H1 (cell line): ENCODE measurements around the gene PGP. TPM values are rescaled to one million over a fixed set of nuclear protein-coding genes. Genes with fewer than 3 reads are reported as not detected.

Source experiments
- CTCF ChIA-PET: fragments of 300-600 bp; sonication (Branson Sonifier 250); formaldehyde crosslinking; loops from one replicate; lab custom pipeline; 2021; ENCODE audit not compliant: partially characterized antibody; lab: Charles Lee
- POLR2A ChIA-PET: fragments of 300-600 bp; sonication (Branson Sonifier 250); formaldehyde crosslinking; loops from one replicate; lab custom pipeline; 2021; ENCODE audit warnings: inconsistent platforms; ENCODE audit not compliant: partially characterized antibody; lab: Charles Lee
- DNase-seq, 2 experiments: peaks; one replicate each; pipeline versions ENCODE4 v3.0.0 to v3.0.0-alpha.2; 2010 to 2022; ENCODE audit warnings: low spot score in 2 of 2, low read depth in 1 of 2, mixed read lengths in 1 of 2
- FAIRE-seq: peaks from 2 replicates; lab custom pipeline; 2011; peaks lifted over from hg19 to GRCh38; lab: Jason Lieb, UNC
- H2AFZ ChIP-seq: 2 replicates; pipeline ENCODE4 v1.8.1; 2012; ENCODE audit warnings: low read length, inconsistent platforms
- H2AK5ac ChIP-seq: 2 replicates; pipeline ENCODE4 v1.6.1; 2013; ENCODE audit warnings: low read depth, low read length
- H2BK120ac ChIP-seq: replicated peaks from 2 replicates; pipeline ENCODE3; 2013; ENCODE audit warnings: low read depth, low read length, inconsistent platforms
- H2BK12ac ChIP-seq: 2 replicates; pipeline ENCODE4 v1.6.1; 2013; ENCODE audit warnings: low read depth, low read length
- H2BK15ac ChIP-seq: 2 replicates; pipeline ENCODE4 v1.6.1; 2013; ENCODE audit warnings: low read length
- H2BK20ac ChIP-seq: 2 replicates; pipeline ENCODE4 v1.6.1; 2013; ENCODE audit warnings: low read length
- H2BK5ac ChIP-seq: 2 replicates; pipeline ENCODE4 v1.6.1; 2013; ENCODE audit warnings: low read depth, low read length
- H3K14ac ChIP-seq: 2 replicates; pipeline ENCODE4 v1.6.1; 2013; ENCODE audit warnings: inconsistent platforms; ENCODE audit not compliant: insufficient read length
- H3K18ac ChIP-seq: 2 replicates; pipeline ENCODE4 v1.6.1; 2013; ENCODE audit warnings: low read length; ENCODE audit errors: extremely low read depth
- H3K23ac ChIP-seq: 2 replicates; pipeline ENCODE4 v1.6.1; 2013; ENCODE audit warnings: inconsistent platforms; ENCODE audit not compliant: insufficient read length
- H3K23me2 ChIP-seq: 2 replicates; pipeline ENCODE4 v1.6.1; 2013; ENCODE audit warnings: low read depth, low read length
- H3K27ac ChIP-seq: 2 replicates; pipeline ENCODE4 v1.6.1; 2011; ENCODE audit warnings: low read depth, low read length, inconsistent platforms
- H3K27me3 ChIP-seq, 4 experiments: replicated peaks in 1 of 4; 1 replicate in 1 of 4; 2 replicates in 3 of 4; pipeline versions ENCODE4 v1.6.1 to v1.8.1; 2011 to 2013; ENCODE audit warnings: low read length in 3 of 4, mild to moderate bottlenecking in 3 of 4, inconsistent platforms in 2 of 4, mixed read lengths in 2 of 4, moderate library complexity in 1 of 4; ENCODE audit not compliant: control insufficient read depth in 3 of 4, insufficient read depth in 3 of 4; ENCODE audit errors: extremely low read depth in 1 of 4
- H3K36me3 ChIP-seq, 4 experiments: 2 replicates each; pipeline versions ENCODE4 v1.6.1 to v1.8.1; 2011 to 2013; ENCODE audit warnings: mild to moderate bottlenecking in 4 of 4, low read length in 3 of 4, moderate library complexity in 2 of 4, control low read depth in 1 of 4, inconsistent platforms in 1 of 4; ENCODE audit not compliant: insufficient read depth in 4 of 4, control insufficient read depth in 2 of 4
- H3K4ac ChIP-seq: replicated peaks from 2 replicates; pipeline ENCODE3; 2013; ENCODE audit warnings: low read length, low read depth, mixed read lengths, inconsistent platforms; ENCODE audit not compliant: insufficient read length
- H3K4me1 ChIP-seq, 4 experiments: replicated peaks in 1 of 4; 1 replicate in 1 of 4; 2 replicates in 3 of 4; pipeline versions ENCODE4 v1.6.1 to v1.8.1; 2011 to 2013; ENCODE audit warnings: low read length in 3 of 4, inconsistent platforms in 2 of 4, mixed read lengths in 1 of 4; ENCODE audit not compliant: insufficient read depth in 4 of 4, control insufficient read depth in 3 of 4
- H3K4me2 ChIP-seq, 2 experiments: 2 replicates each; pipeline versions ENCODE4 v1.6.1 to v1.8.1; 2011 to 2013; ENCODE audit warnings: low read depth in 2 of 2, low read length in 2 of 2, control low read depth in 1 of 2, inconsistent platforms in 1 of 2, mild to moderate bottlenecking in 1 of 2; ENCODE audit not compliant: insufficient read depth in 1 of 2
- H3K4me3 ChIP-seq, 4 experiments: fragments of 200-600, 300-600 bp in 1 of 4; sonication (generic), shearing (Covaris generic), sonication (Bioruptor Twin) in 1 of 4; 2 replicates each; pipeline versions ENCODE4 v1.5.1 to v1.8.1; 2011 to 2016; ENCODE audit warnings: low read length in 4 of 4, low read depth in 3 of 4, control low read depth in 2 of 4, inconsistent platforms in 2 of 4, mild to moderate bottlenecking in 2 of 4, mixed read lengths in 1 of 4, moderate library complexity in 1 of 4; ENCODE audit not compliant: insufficient read depth in 2 of 4; ENCODE audit errors: extremely low read depth in 1 of 4
- H3K56ac ChIP-seq: replicated peaks from 2 replicates; pipeline ENCODE3; 2013; ENCODE audit warnings: low read depth, mild to moderate bottlenecking, mixed read lengths, low read length, inconsistent platforms; ENCODE audit not compliant: insufficient read length
- H3K79me1 ChIP-seq: 2 replicates; pipeline ENCODE4 v1.6.1; 2013; ENCODE audit warnings: low read depth, low read length, control low read depth
- H3K79me2 ChIP-seq, 2 experiments: 2 replicates each; pipeline versions ENCODE4 v1.6.1 to v1.8.1; 2012 to 2013; ENCODE audit warnings: low read length in 2 of 2, mild to moderate bottlenecking in 2 of 2, inconsistent platforms in 1 of 2; ENCODE audit not compliant: insufficient read depth in 2 of 2, control insufficient read depth in 1 of 2
- H3K9ac ChIP-seq, 4 experiments: replicated peaks in 1 of 4; 1 replicate in 1 of 4; 2 replicates in 3 of 4; pipeline versions ENCODE4 v1.6.1 to v1.8.1; 2011 to 2013; ENCODE audit warnings: low read depth in 3 of 4, low read length in 3 of 4, control low read depth in 2 of 4, mild to moderate bottlenecking in 2 of 4, moderate library complexity in 2 of 4, inconsistent platforms in 1 of 4; ENCODE audit errors: extremely low read depth in 1 of 4
- H3K9me3 ChIP-seq, 2 experiments: 2 replicates each; pipeline versions ENCODE4 v1.6.1 to v1.8.1; 2012 to 2013; ENCODE audit warnings: mild to moderate bottlenecking in 2 of 2, moderate library complexity in 2 of 2, control low read depth in 1 of 2, inconsistent platforms in 1 of 2, low read depth in 1 of 2, low read length in 1 of 2, mixed read lengths in 1 of 2; ENCODE audit not compliant: insufficient read depth in 2 of 2
- H4K20me1 ChIP-seq, 2 experiments: replicated peaks in 1 of 2; 2 replicates each; pipeline versions ENCODE3 to v1.8.1; 2011 to 2013; ENCODE audit warnings: inconsistent platforms in 2 of 2, low read length in 2 of 2, mild to moderate bottlenecking in 1 of 2; ENCODE audit not compliant: insufficient read depth in 2 of 2, control insufficient read depth in 1 of 2
- H4K5ac ChIP-seq: 2 replicates; pipeline ENCODE4 v1.6.1; 2013; ENCODE audit warnings: low read length, low read depth, mixed read lengths, inconsistent platforms; ENCODE audit not compliant: insufficient read length
- H4K8ac ChIP-seq: 2 replicates; pipeline ENCODE4 v1.8.0; 2013; ENCODE audit warnings: mild to moderate bottlenecking, moderate library complexity, low read length, inconsistent platforms; ENCODE audit not compliant: insufficient read depth; ENCODE audit errors: extremely low read depth
- H4K91ac ChIP-seq: replicated peaks from 2 replicates; pipeline ENCODE3; 2013; ENCODE audit warnings: low read length, mixed read lengths, inconsistent platforms; ENCODE audit not compliant: insufficient read length
- BCL11A ChIP-seq, 2 experiments: IDR thresholded peaks; one replicate each; pipeline ENCODE4 v1.6.1; 2011; ENCODE audit warnings: low read depth in 2 of 2, low read length in 2 of 2, mild to moderate bottlenecking in 2 of 2
- BRCA1 ChIP-seq: IDR thresholded peaks from 2 replicates; pipeline ENCODE4 v1.6.1; 2012; ENCODE audit warnings: low read depth, low read length, improper control_type of control experiment
- CEBPB ChIP-seq: IDR thresholded peaks from 2 replicates; pipeline ENCODE4 v1.6.1; 2012; ENCODE audit warnings: low read depth, low read length
- CTBP2 ChIP-seq: IDR thresholded peaks from 2 replicates; pipeline ENCODE4 v1.7.0; 2011; ENCODE audit warnings: borderline replicate concordance, mild to moderate bottlenecking, moderate library complexity, mixed read lengths, low read length; ENCODE audit not compliant: insufficient read depth, insufficient read length
- EGR1 ChIP-seq: IDR thresholded peaks from 2 replicates; pipeline ENCODE4 v1.6.1; 2011; ENCODE audit warnings: low read depth, low read length, borderline replicate concordance
- EP300 ChIP-seq, 2 experiments: IDR thresholded peaks; 1 replicate in 1 of 2; 2 replicates in 1 of 2; pipeline ENCODE4 v1.6.1; 2011 to 2012; ENCODE audit warnings: low read depth in 2 of 2, low read length in 2 of 2, mild to moderate bottlenecking in 2 of 2, borderline replicate concordance in 1 of 2, inconsistent platforms in 1 of 2, moderate library complexity in 1 of 2
- KDM5A ChIP-seq: fragments of 200-600 bp; IDR thresholded peaks from 2 replicates; pipeline ENCODE4 v1.7.1; 2012; ENCODE audit warnings: mild to moderate bottlenecking, low read length, inconsistent platforms, mixed read lengths
- NRF1 ChIP-seq: IDR thresholded peaks from 2 replicates; pipeline ENCODE4 v1.6.1; 2011; ENCODE audit warnings: mild to moderate bottlenecking, low read depth, low read length, improper control_type of control experiment
- RBBP5 ChIP-seq: IDR thresholded peaks from 2 replicates; pipeline ENCODE4 v1.7.1; 2012; ENCODE audit warnings: low read depth, mild to moderate bottlenecking, inconsistent platforms, low read length, moderate library complexity, borderline replicate concordance
- SP1 ChIP-seq: IDR thresholded peaks from 2 replicates; pipeline ENCODE4 v1.6.1; 2011; ENCODE audit warnings: low read depth, low read length
- SUZ12 ChIP-seq: fragments of 200-600 bp; sonication (generic); IDR thresholded peaks from 2 replicates; pipeline ENCODE4 v1.6.1; 2012; ENCODE audit warnings: mild to moderate bottlenecking, inconsistent platforms, low read length, moderate library complexity, mixed read lengths
- TCF12 ChIP-seq: IDR thresholded peaks from 2 replicates; pipeline ENCODE4 v1.6.1; 2011; ENCODE audit warnings: low read depth, mild to moderate bottlenecking, low read length
- ZNF274 ChIP-seq: IDR thresholded peaks from 2 replicates; pipeline ENCODE4 v1.7.0; 2012; ENCODE audit warnings: low read length, borderline replicate concordance; ENCODE audit errors: extremely low read depth
- WGBS, 2 experiments: shearing (Covaris generic) in 1 of 2; methylation state at CpG; one replicate each; pipeline versions ENCODE4 v1.1.6 to v1.1.7; 2013 to 2015; ENCODE audit warnings: low lambda C conversion rate in 2 of 2, mixed read lengths in 2 of 2, inconsistent platforms in 1 of 2, low coverage in 1 of 2, missing lambda C conversion rate in 1 of 2; ENCODE audit not compliant: insufficient replicate concordance in 2 of 2, insufficient coverage in 1 of 2, insufficient read length in 1 of 2; ENCODE audit errors: extremely low coverage in 1 of 2, missing lambda C conversion rate in 1 of 2; 5-methylcytosine and 5-hydroxymethylcytosine counted together
- polyA plus RNA-seq, 7 experiments: library from polyadenylated mRNA; depleted of rRNA in 3 of 7; stranded (reverse) in 5 of 7; unstranded in 2 of 7; fragments of >200 nt in 5 of 7; fragments of 200-250 nt in 2 of 7; gene quantifications; 1 replicate in 5 of 7; 2 replicates in 1 of 7; 4 replicates in 1 of 7; pipeline versions ENCODE4 v1.2.1 to v1.2.3, GENCODE V29; 2011 to 2013; ENCODE audit warnings: missing spikeins in 2 of 7, mixed read lengths in 2 of 7
- total RNA-seq: library from RNA; stranded (reverse); fragmentation: NEBNext Ultra II Directional; extraction: Animal tissue kit (Norgen Biotek cat#: 25700); gene quantifications from 2 replicates; pipeline ENCODE4 v1.2.1, GENCODE V29; 2021
- TF ChIP-seq, protein P1 (sequence below): IDR thresholded peaks from 2 replicates; pipeline ENCODE4 v1.6.1; 2011; ENCODE audit warnings: low read depth, mild to moderate bottlenecking, low read length; ENCODE audit not compliant: insufficient read depth

The PGP gene
- total and polyA plus RNA-seq, 2 of the 8 experiments (the other 6 are each of a cell fraction or from before 2014, with no cell fraction given), result 30.9 to 55.9 TPM

DNA sequence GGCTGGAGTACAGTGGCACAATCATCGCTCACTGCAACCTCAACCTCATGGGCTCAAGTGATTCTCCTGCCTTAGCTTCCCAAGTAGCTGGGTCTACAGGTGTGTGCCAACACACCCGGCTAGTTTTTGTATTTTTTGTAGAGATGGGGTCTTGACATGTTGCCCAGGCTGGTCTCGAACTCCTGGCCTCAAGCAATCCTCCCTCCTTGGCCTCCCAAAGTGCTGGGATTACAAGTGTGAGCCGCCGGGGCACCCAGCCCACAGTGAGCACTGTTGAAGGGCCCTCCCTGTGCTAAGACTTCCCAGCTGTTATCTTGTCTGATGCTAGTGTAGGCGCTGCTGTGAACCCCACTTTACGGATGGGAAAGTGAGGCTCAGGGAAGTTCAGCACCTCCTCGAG, 26.2 kb downstream of the PGP start:
- H3K27me3 ChIP-seq, result no peaks in the 10 kb centered on the region
- no peak overlapping the region for H3K4ac ChIP-seq
- H2AFZ ChIP-seq, result no peak overlapping the region
- no peak overlapping the region for H2AK5ac ChIP-seq
- H2BK120ac ChIP-seq, result no peak overlapping the region
- H3K23ac ChIP-seq, result no peak overlapping the region
- H2BK20ac ChIP-seq, result no peak overlapping the region
- ChIA-PET CTCF (interaction anchor here (1.9 kb wide), 1 partner anchor 50 kb away, joined by 4 read pairs; no protein-coding TSS in a partner anchor), POLR2A (interaction anchor here (0.6 to 2.2 kb wide), 7 partner anchors 8 to 281 kb away, joined by 3 to 6 read pairs (median 4); partner anchors contain the start of gene ECI1)
- H3K56ac ChIP-seq, result no peak overlapping the region
- no peaks in the 10 kb centered on the region for H3K79me1 ChIP-seq
- H4K20me1 ChIP-seq, result peaks cover 0 to 6% of the 10 kb centered on the region in 2 experiments
- H3K4me1 ChIP-seq, result no peaks in the 10 kb centered on the region; a peak in 1 of 7 replicates
- no peak overlapping the region for H3K18ac ChIP-seq
- no peak overlapping the region for H2BK15ac ChIP-seq
- H3K23me2 ChIP-seq, result no peaks in the 10 kb centered on the region
- no peak overlapping the region for H3K4me2 ChIP-seq
- 96% methylated on average over 8 of the region's 8 CpGs; no CpG with 5 or more reads in 1 of the 2 experiments for WGBS, 2 experiments
- H3K36me3 ChIP-seq, result peaks cover 0 to 4% (median 0%) of the 10 kb centered on the region in 4 experiments; a peak in 1 of 8 replicates
- no peak overlapping the region for H3K27ac ChIP-seq
- H3K9me3 ChIP-seq, result no peaks in the 10 kb centered on the region
- no peak overlapping the region for H2BK12ac ChIP-seq
- no peaks in the 10 kb centered on the region for H3K79me2 ChIP-seq
- H3K4me3 ChIP-seq, result no peak overlapping the region
- H2BK5ac ChIP-seq, result no peak overlapping the region
- no peak overlapping the region for H3K14ac ChIP-seq
- DNase-seq (no peak), FAIRE-seq (no peak)
- no peak overlapping the region for H3K9ac ChIP-seq
- no peak overlapping the region for H4K8ac ChIP-seq
- H4K91ac ChIP-seq, result no peak overlapping the region
- no peak overlapping the region for H4K5ac ChIP-seq
- TF ChIP-seq SP1, result no peak
- no peak for TF ChIP-seq EGR1
- no peak for TF ChIP-seq CTBP2
- no peak for TF ChIP-seq ZNF274
- no peak for TF ChIP-seq CEBPB
- no peak for TF ChIP-seq BRCA1
- no peak for TF ChIP-seq BCL11A (IDR thresholded peaks at IDR 0.05; ENCODE audit: low read depth in 2 of 2, low read length in 2 of 2)
- no peak for TF ChIP-seq RBBP5
- TF ChIP-seq, protein P1, sequence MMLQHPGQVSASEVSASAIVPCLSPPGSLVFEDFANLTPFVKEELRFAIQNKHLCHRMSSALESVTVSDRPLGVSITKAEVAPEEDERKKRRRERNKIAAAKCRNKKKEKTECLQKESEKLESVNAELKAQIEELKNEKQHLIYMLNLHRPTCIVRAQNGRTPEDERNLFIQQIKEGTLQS, result no peak
- no peak for TF ChIP-seq TCF12
- no peak for TF ChIP-seq EP300 (IDR thresholded peaks at IDR 0.05; ENCODE audit: borderline replicate concordance in 1 of 2, low read depth in 2 of 2, low read length in 2 of 2)
- no peak for TF ChIP-seq NRF1
- no peak for TF ChIP-seq KDM5A
- TF ChIP-seq SUZ12, result no peak
